HepG2 (cell line): Measurements from ENCODE around the gene HYAL2. TPM values are rescaled to one million over a fixed set of nuclear protein-coding genes. Genes with fewer than 3 reads are reported as not detected.

ENCODE experiments used
- AFF4 ChIP-seq: sonication (generic); formaldehyde crosslinking; IDR thresholded peaks from 2 replicates; pipeline ENCODE4 v1.4.0; 2020; ENCODE audit warnings: missing genetic modification reagents
- AGO2 ChIP-seq: fragments of 200-400 bp; formaldehyde crosslinking; optimal IDR thresholded peaks from 2 replicates; pipeline ENCODE3; 2017; ENCODE audit warnings: mild to moderate bottlenecking, low read depth, low read length, moderate library complexity
- DBP ChIP-seq: sonication (generic); formaldehyde crosslinking; IDR thresholded peaks from 2 replicates; pipeline ENCODE4 v1.4.0; 2020; ENCODE audit warnings: missing genetic modification reagents; ENCODE audit errors: not compliant biosample characterization
- GMEB1 ChIP-seq: sonication (generic); formaldehyde crosslinking; IDR thresholded peaks from 2 replicates; pipeline ENCODE4 v1.5.1; 2020; ENCODE audit warnings: missing genetic modification reagents, mild to moderate bottlenecking, borderline replicate concordance
- MTA1 ChIP-seq: sonication (generic); formaldehyde crosslinking; IDR thresholded peaks from 2 replicates; pipeline ENCODE4 v1.4.0; 2020; ENCODE audit warnings: missing genetic modification reagents, mild to moderate bottlenecking, borderline replicate concordance
- PREB ChIP-seq: sonication (generic); formaldehyde crosslinking; IDR thresholded peaks from 2 replicates; pipeline ENCODE4 v1.4.0; 2020; ENCODE audit warnings: missing genetic modification reagents
- REST ChIP-seq, 2 experiments: IDR thresholded peaks; 2 replicates each; pipeline ENCODE4 v1.6.1; 2011 to 2012; ENCODE audit warnings: low read length in 2 of 2, borderline replicate concordance in 1 of 2, low read depth in 1 of 2, mild to moderate bottlenecking in 1 of 2, moderate library complexity in 1 of 2
- SUZ12 ChIP-seq: fragments of 150-350 bp; IDR thresholded peaks from 2 replicates; pipeline ENCODE4 v1.6.1; 2014; ENCODE audit warnings: low read depth, low read length
- ZNF563 ChIP-seq: sonication (generic); formaldehyde crosslinking; IDR thresholded peaks from 2 replicates; pipeline ENCODE4 v1.8.0; 2022; ENCODE audit warnings: mild to moderate bottlenecking, moderate library complexity, missing genetic modification reagents
- ZNF580 ChIP-seq: IDR thresholded peaks from 2 replicates; pipeline ENCODE4 v1.6.1; 2016; ENCODE audit warnings: low read depth, borderline replicate concordance
- ZNF740 ChIP-seq: sonication (generic); formaldehyde crosslinking; IDR thresholded peaks from 2 replicates; pipeline ENCODE4 v1.4.0; 2020; ENCODE audit warnings: missing genetic modification reagents
- ZNF788 ChIP-seq: sonication (generic); formaldehyde crosslinking; IDR thresholded peaks from 2 replicates; pipeline ENCODE4 v1.5.0; 2020; ENCODE audit warnings: mild to moderate bottlenecking, missing genetic modification reagents, borderline replicate concordance
- polyA plus RNA-seq, 8 experiments: library from polyadenylated mRNA; depleted of rRNA in 3 of 8; stranded (reverse) in 7 of 8; unstranded in 1 of 8; fragments of >200 nt; fragmentation: Illumina TruSeq in 4 of 8; extraction: Trizol in 4 of 8; gene quantifications; 2 replicates each; pipeline versions ENCODE4 v1.2.1 to v1.2.3, GENCODE V29; 2011 to 2016; ENCODE audit warnings: low read depth in 4 of 8, missing spikeins in 1 of 8, mixed read lengths in 1 of 8; ENCODE audit not compliant: insufficient read depth in 1 of 8
- total RNA-seq, 5 experiments: library from RNA; depleted of rRNA; stranded (reverse); fragments of >200 nt; fragmentation: Illumina TruSeq; extraction: Trizol; gene quantifications; 2 replicates each; pipeline ENCODE4 v1.2.3, GENCODE V29; 2016; ENCODE audit warnings: low read depth in 1 of 5

HYAL2 gene
- total and polyA plus RNA-seq, 2 of the 13 experiments (the other 11 are each of a cell fraction or from before 2014, with no cell fraction given), result 76.2 to 102 TPM

GRCh38 chr3:50303013-50303815, 19.3 kb downstream of the HYAL2 start, which contains the start of gene HYAL1 (continued):
- TF ChIP-seq ZNF580 (0 out of 2 replicates have a peak, but pooled peaks have one; percentile 12), ZNF788 (CRISPR knock-in tag) (peak; percentile 80; the same call in 1 of the 2 replicates), DBP (CRISPR knock-in tag) (peak; percentile 80), PREB (CRISPR knock-in tag) (0 out of 2 replicates have a peak, but pooled peaks have one; percentile 37), REST (IDR thresholded peaks at IDR 0.05; ENCODE audit: borderline replicate concordance in 1 of 2, low read depth in 1 of 2, low read length in 2 of 2) (0 out of 4 replicates have a peak, but pooled peaks of 1 of the 2 experiments have one; percentile 56), GMEB1 (CRISPR knock-in tag) (peak; percentile 37), ZNF563 (peak; percentile 55; the same call in 1 of the 2 replicates), AGO2 (peak; percentile 82), AFF4 (CRISPR knock-in tag) (peak; percentile 77; the same call in 1 of the 2 replicates), MTA1 (CRISPR knock-in tag) (no peak), ZNF740 (CRISPR knock-in tag) (0 out of 2 replicates have a peak, but pooled peaks have one; percentile 29), SUZ12 (no peak)
